Fibroblast of the aortic adventitia (primary cell): ENCODE results near the gene MARCHF6. TPM values are rescaled to one million over a fixed set of nuclear protein-coding genes. Genes with fewer than 3 reads are reported as not detected.
A peak's percentile ranks its signal among the peaks of the same experiment; 100 is the strongest.

Experiments used
- DNase-seq: peaks from one replicate; pipeline ENCODE4 v3.0.0-alpha.2; 2010; ENCODE audit warnings: low read depth
- H3K4me3 ChIP-seq: 2 replicates; pipeline ENCODE4 v1.5.1; 2011; ENCODE audit warnings: low read depth, mild to moderate bottlenecking, control low read depth, low read length, moderate library complexity
- CTCF ChIP-seq: IDR thresholded peaks from 2 replicates; pipeline ENCODE4 v1.5.1; 2011; ENCODE audit warnings: mild to moderate bottlenecking, low read length, control low read depth, inconsistent platforms; ENCODE audit not compliant: insufficient read depth
- total RNA-seq: library from RNA; depleted of rRNA; stranded (reverse); fragments of >200 nt; gene quantifications from 2 replicates; pipeline ENCODE4 v1.2.3, GENCODE V29; 2012; ENCODE audit warnings: low replicate concordance

The MARCHF6 gene
- total RNA-seq, 1 donor: 49.0 TPM

GRCh38 chr5:10315824-10316509 lies 37.5 kb upstream of the MARCHF6 start:
- H3K4me3 ChIP-seq: no peak overlapping the region
- no peak for DNase-seq
- TF ChIP-seq CTCF: no peak

- no peak overlapping the region for H3K4me3 ChIP-seq
- DNase-seq: no peak
- no peak for TF ChIP-seq CTCF
Observed at GRCh38 chr5:10317825-10318682, 35.4 kb upstream of the MARCHF6 start.

GRCh38 chr5:10319202-10319851 lies 34.2 kb upstream of the MARCHF6 start:
- H3K4me3 ChIP-seq: no peak overlapping the region
- peak; percentile 49 for DNase-seq
- no peak for TF ChIP-seq CTCF

GRCh38 chr5:10320793-10321192 lies 32.7 kb upstream of the MARCHF6 start:
- H3K4me3 ChIP-seq: no peak overlapping the region
- DNase-seq: no peak
- TF ChIP-seq CTCF: no peak

- no peak for TF ChIP-seq CTCF
- H3K4me3 ChIP-seq: no peak overlapping the region
- no peak for DNase-seq
Observed at GRCh38 chr5:10321882-10322281, 31.6 kb upstream of the MARCHF6 start.

GRCh38 chr5:10323588-10324488 lies 29.7 kb upstream of the MARCHF6 start:
- DNase-seq: peak; percentile 59
- no peak overlapping the region for H3K4me3 ChIP-seq
- TF ChIP-seq CTCF: no peak
